Glutamatergic neuron (in vitro differentiated cells): Measurements from ENCODE around the gene NIPBL. TPM values are rescaled to one million over a fixed set of nuclear protein-coding genes. Genes with fewer than 3 reads are reported as not detected.
A peak's percentile ranks its signal among the peaks of the same experiment; 100 is the strongest.

Experiments
- DNase-seq: peaks from one replicate; pipeline ENCODE4 v3.0.0; 2022
- H3K27ac Mint-ChIP-seq: one replicate; pipeline ENCODE4 v1.8.0; 2020; ENCODE audit warnings: mild to moderate bottlenecking, mixed read lengths, inconsistent platforms; ENCODE audit not compliant: unreplicated experiment
- H3K27me3 Mint-ChIP-seq: one replicate; pipeline ENCODE4 v1.8.0; 2020; ENCODE audit warnings: mild to moderate bottlenecking, moderate library complexity, mixed read lengths, inconsistent platforms; ENCODE audit not compliant: unreplicated experiment
- H3K36me3 Mint-ChIP-seq: one replicate; pipeline ENCODE4 v1.8.0; 2020; ENCODE audit warnings: mild to moderate bottlenecking, mixed read lengths, inconsistent platforms; ENCODE audit not compliant: unreplicated experiment
- H3K4me1 Mint-ChIP-seq: one replicate; pipeline ENCODE4 v1.8.0; 2020; ENCODE audit warnings: mild to moderate bottlenecking, low read depth, mixed read lengths, inconsistent platforms; ENCODE audit not compliant: unreplicated experiment
- H3K4me3 Mint-ChIP-seq: one replicate; pipeline ENCODE4 v1.8.0; 2020; ENCODE audit warnings: mild to moderate bottlenecking, mixed read lengths, inconsistent platforms; ENCODE audit not compliant: unreplicated experiment
- H3K9me3 Mint-ChIP-seq: one replicate; pipeline ENCODE4 v1.8.0; 2020; ENCODE audit warnings: mild to moderate bottlenecking, moderate library complexity, mixed read lengths, inconsistent platforms; ENCODE audit not compliant: unreplicated experiment
- total RNA-seq: library from RNA; stranded (reverse); fragmentation: NEBNext Ultra II Directional; extraction: Animal tissue kit (Norgen Biotek cat#: 25700); gene quantifications from one replicate; pipeline ENCODE4 v1.2.1, GENCODE V29; 2021; ENCODE audit not compliant: unreplicated experiment
- TF ChIP-seq, protein P1 (sequence below): fragments of 200-600 bp; sonication (generic); IDR thresholded peaks from one replicate; pipeline ENCODE4 v1.5.0; 2021; ENCODE audit not compliant: partially characterized antibody, unreplicated experiment

The NIPBL gene
- total RNA-seq, 1 donor from 2014 or later: 81.1 TPM

DNA sequence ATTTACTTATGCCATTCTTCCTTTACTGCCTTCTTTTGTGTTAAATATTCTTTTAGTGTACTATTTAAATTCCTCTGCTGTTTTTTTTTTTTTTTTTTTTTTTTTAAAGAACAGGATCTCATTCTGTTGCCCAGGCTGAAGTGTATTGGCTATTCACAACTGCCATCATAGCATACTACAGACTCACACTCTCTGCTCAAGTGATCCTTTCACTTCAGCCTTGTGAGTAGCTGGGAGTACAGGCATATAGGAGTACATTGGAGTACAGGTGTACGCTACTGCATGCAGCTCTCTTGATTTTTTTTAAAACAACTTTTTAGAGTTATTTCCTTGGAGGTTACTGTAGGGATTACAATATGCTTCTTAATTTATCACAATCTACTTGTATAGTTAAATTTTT, 56.1 kb downstream of the NIPBL start:
- Mint-ChIP-seq H3K4me3 (no peak overlapping the region), H3K9me3 (peaks cover 2% of the 10 kb centered on the region), H3K27ac (no peak overlapping the region), H3K36me3 (no peaks in the 10 kb centered on the region), H3K4me1 (peaks cover 1% of the 10 kb centered on the region), H3K27me3 (peaks cover 1% of the 10 kb centered on the region)
- DNase-seq: no peak
- TF ChIP-seq, protein P1, sequence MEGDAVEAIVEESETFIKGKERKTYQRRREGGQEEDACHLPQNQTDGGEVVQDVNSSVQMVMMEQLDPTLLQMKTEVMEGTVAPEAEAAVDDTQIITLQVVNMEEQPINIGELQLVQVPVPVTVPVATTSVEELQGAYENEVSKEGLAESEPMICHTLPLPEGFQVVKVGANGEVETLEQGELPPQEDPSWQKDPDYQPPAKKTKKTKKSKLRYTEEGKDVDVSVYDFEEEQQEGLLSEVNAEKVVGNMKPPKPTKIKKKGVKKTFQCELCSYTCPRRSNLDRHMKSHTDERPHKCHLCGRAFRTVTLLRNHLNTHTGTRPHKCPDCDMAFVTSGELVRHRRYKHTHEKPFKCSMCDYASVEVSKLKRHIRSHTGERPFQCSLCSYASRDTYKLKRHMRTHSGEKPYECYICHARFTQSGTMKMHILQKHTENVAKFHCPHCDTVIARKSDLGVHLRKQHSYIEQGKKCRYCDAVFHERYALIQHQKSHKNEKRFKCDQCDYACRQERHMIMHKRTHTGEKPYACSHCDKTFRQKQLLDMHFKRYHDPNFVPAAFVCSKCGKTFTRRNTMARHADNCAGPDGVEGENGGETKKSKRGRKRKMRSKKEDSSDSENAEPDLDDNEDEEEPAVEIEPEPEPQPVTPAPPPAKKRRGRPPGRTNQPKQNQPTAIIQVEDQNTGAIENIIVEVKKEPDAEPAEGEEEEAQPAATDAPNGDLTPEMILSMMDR: no peak

DNA sequence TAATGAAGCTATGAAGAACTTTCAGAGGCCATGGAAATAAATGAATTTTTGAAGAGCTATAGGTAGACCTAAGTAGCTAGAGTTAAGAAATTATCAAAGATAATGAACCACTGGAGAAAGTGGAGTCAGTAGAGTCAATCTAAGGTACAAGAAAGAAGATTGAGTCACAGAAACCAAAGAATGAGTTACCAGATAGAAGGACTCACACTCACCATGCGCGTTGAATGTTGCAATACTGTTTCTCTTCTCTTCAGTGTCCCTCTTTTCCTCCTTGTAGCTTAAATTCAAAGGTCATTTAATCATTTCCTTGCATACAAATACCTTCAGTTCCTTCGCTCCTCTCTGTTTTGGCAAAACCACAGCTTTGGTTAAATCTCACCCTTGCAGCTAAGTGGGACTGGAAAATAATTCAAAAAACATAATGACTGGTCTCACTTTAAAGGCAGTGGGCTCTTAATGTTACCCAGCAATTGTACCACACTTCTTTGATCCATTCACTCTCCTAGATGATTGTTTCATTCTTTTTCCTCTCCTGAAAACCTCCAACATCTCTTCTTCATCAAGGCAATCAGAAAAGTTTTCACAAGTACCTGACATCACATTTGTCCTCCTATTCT, 58.3 kb downstream of the NIPBL start:
- H3K27ac Mint-ChIP-seq: no peak overlapping the region
- no peaks in the 10 kb centered on the region for H3K36me3 Mint-ChIP-seq
- H3K27me3 Mint-ChIP-seq: peaks cover 1% of the 10 kb centered on the region
- peaks cover 1% of the 10 kb centered on the region for H3K4me1 Mint-ChIP-seq
- peaks cover 2% of the 10 kb centered on the region for H3K9me3 Mint-ChIP-seq
- no peak for DNase-seq
- H3K4me3 Mint-ChIP-seq: no peak overlapping the region
- TF ChIP-seq, protein P1: no peak

DNA sequence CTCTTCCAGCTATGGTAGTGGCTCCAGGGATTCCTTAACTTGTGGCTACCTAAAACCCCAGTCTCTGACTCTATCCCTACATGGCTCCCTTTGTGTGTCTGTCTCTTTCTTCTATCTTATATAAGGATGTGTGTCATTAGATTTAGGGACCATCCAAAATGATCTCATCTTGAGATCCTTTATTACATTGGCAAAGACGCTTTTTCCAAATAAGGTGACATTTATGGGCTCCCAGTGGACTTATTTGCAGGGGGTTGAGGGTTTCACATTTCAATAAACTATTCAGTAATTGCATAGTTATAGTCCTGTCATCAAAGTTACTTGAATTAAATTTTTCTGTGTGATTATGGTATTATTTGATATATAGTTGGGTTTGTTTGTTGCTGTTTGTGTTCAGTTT, 59.2 kb downstream of the NIPBL start:
- TF ChIP-seq, protein P1: no peak
- H3K27me3 Mint-ChIP-seq: peaks cover 1% of the 10 kb centered on the region
- no peak overlapping the region for H3K4me3 Mint-ChIP-seq
- no peak for DNase-seq
- H3K4me1 Mint-ChIP-seq: peaks cover 1% of the 10 kb centered on the region
- H3K36me3 Mint-ChIP-seq: no peaks in the 10 kb centered on the region
- H3K9me3 Mint-ChIP-seq: peaks cover 2% of the 10 kb centered on the region
- H3K27ac Mint-ChIP-seq: no peak overlapping the region

DNA sequence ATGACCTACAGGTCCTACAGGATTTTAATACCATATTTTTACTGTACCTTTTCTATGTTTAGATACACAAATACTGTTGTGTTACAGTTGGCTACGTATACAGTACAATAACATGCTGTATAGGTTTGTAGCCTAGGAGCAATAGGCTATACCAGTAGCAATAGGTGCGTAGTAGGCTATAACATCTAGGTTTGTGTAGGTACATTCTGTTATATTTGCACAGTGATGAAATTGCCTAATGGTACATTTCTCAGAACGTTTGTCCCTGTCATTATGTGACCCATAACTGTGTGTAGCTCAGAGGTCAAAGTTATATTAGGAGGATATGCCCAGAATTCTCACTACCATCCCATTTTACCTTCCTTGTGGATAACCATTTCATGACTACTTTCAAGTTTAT, 59.7 kb downstream of the NIPBL start:
- H3K4me3 Mint-ChIP-seq: no peak overlapping the region
- H3K4me1 Mint-ChIP-seq: peaks cover 4% of the 10 kb centered on the region
- H3K27ac Mint-ChIP-seq: no peak overlapping the region
- DNase-seq: no peak
- H3K27me3 Mint-ChIP-seq: peaks cover 1% of the 10 kb centered on the region
- H3K9me3 Mint-ChIP-seq: peaks cover 2% of the 10 kb centered on the region
- H3K36me3 Mint-ChIP-seq: no peaks in the 10 kb centered on the region
- TF ChIP-seq, protein P1: no peak

DNA sequence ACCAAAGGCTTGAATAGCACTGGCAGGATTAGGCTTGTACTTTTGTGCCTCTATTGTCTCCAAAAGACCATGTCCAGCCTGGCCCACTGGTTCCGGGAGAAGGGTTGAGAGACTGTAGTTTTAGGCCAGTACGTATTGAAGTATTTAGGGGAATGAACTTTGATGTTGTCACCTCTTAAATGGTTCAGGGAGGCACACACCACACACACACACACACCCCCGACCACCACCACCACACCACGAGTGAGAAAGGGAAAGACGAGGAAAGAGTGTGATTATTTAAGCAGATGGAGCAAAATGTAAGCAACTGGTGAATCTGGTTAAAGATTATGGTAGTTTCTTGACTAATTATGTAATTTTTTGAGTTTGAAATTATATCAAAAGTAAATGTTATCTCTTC, 61.6 kb downstream of the NIPBL start:
- peak overlapping the region; percentile 63 for H3K27ac Mint-ChIP-seq

More for the DNA sequence above, 61.6 kb downstream of the NIPBL start:
- DNase-seq: no peak
- TF ChIP-seq, protein P1: no peak
- no peak overlapping the region for H3K4me3 Mint-ChIP-seq
- peaks cover 4% of the 10 kb centered on the region for H3K4me1 Mint-ChIP-seq
- peaks cover 1% of the 10 kb centered on the region for H3K27me3 Mint-ChIP-seq
- H3K36me3 Mint-ChIP-seq: no peaks in the 10 kb centered on the region
- H3K9me3 Mint-ChIP-seq: peaks cover 2% of the 10 kb centered on the region
